K562 (cell line): ENCODE measurements around the gene SERPINE2. TPM values are rescaled to one million over a fixed set of nuclear protein-coding genes. Genes with fewer than 3 reads are reported as not detected.

Experiments
- MBD2 ChIP-seq: sonication (generic); IDR thresholded peaks from 2 replicates; pipeline ENCODE4 v1.6.1; 2016; ENCODE audit warnings: low read depth, borderline replicate concordance
- polyA plus RNA-seq, 8 experiments: library from polyadenylated mRNA; depleted of rRNA in 4 of 8; stranded (reverse) in 5 of 8; unstranded in 3 of 8; fragments of >200 nt; fragmentation: Nextera tagmentation in 2 of 8; fragmentation: Illumina TruSeq in 1 of 8; extraction: Ambion mirVana in 2 of 8; extraction: Trizol in 1 of 8; gene quantifications; 2 replicates each; pipeline versions ENCODE4 v1.2.1 to v1.2.3, GENCODE V29; 2011 to 2014; ENCODE audit warnings: inconsistent platforms in 1 of 8, missing spikeins in 1 of 8
- total RNA-seq, 7 experiments: library from RNA; depleted of rRNA in 6 of 7; stranded (reverse); fragments of >200 nt in 6 of 7; fragmentation: Illumina TruSeq in 2 of 7; extraction: Trizol in 2 of 7; gene quantifications; 2 replicates each; pipeline versions ENCODE4 v1.2.1 to v1.2.3, GENCODE V29; 2011 to 2021; ENCODE audit warnings: low replicate concordance in 1 of 7
- TF ChIP-seq, protein P1 (sequence below): fragments of 450-650 bp; IDR thresholded peaks from 2 replicates; pipeline ENCODE4 v1.6.1; 2016; ENCODE audit warnings: mild to moderate bottlenecking, moderate library complexity

Gene SERPINE2
- total and polyA plus RNA-seq, 9 of the 15 experiments (the other 6 are each of a cell fraction or from before 2014, with no cell fraction given) = 0.03 to 0.16 (median 0.13) TPM; not detected in 6

- TF ChIP-seq, protein P1, sequence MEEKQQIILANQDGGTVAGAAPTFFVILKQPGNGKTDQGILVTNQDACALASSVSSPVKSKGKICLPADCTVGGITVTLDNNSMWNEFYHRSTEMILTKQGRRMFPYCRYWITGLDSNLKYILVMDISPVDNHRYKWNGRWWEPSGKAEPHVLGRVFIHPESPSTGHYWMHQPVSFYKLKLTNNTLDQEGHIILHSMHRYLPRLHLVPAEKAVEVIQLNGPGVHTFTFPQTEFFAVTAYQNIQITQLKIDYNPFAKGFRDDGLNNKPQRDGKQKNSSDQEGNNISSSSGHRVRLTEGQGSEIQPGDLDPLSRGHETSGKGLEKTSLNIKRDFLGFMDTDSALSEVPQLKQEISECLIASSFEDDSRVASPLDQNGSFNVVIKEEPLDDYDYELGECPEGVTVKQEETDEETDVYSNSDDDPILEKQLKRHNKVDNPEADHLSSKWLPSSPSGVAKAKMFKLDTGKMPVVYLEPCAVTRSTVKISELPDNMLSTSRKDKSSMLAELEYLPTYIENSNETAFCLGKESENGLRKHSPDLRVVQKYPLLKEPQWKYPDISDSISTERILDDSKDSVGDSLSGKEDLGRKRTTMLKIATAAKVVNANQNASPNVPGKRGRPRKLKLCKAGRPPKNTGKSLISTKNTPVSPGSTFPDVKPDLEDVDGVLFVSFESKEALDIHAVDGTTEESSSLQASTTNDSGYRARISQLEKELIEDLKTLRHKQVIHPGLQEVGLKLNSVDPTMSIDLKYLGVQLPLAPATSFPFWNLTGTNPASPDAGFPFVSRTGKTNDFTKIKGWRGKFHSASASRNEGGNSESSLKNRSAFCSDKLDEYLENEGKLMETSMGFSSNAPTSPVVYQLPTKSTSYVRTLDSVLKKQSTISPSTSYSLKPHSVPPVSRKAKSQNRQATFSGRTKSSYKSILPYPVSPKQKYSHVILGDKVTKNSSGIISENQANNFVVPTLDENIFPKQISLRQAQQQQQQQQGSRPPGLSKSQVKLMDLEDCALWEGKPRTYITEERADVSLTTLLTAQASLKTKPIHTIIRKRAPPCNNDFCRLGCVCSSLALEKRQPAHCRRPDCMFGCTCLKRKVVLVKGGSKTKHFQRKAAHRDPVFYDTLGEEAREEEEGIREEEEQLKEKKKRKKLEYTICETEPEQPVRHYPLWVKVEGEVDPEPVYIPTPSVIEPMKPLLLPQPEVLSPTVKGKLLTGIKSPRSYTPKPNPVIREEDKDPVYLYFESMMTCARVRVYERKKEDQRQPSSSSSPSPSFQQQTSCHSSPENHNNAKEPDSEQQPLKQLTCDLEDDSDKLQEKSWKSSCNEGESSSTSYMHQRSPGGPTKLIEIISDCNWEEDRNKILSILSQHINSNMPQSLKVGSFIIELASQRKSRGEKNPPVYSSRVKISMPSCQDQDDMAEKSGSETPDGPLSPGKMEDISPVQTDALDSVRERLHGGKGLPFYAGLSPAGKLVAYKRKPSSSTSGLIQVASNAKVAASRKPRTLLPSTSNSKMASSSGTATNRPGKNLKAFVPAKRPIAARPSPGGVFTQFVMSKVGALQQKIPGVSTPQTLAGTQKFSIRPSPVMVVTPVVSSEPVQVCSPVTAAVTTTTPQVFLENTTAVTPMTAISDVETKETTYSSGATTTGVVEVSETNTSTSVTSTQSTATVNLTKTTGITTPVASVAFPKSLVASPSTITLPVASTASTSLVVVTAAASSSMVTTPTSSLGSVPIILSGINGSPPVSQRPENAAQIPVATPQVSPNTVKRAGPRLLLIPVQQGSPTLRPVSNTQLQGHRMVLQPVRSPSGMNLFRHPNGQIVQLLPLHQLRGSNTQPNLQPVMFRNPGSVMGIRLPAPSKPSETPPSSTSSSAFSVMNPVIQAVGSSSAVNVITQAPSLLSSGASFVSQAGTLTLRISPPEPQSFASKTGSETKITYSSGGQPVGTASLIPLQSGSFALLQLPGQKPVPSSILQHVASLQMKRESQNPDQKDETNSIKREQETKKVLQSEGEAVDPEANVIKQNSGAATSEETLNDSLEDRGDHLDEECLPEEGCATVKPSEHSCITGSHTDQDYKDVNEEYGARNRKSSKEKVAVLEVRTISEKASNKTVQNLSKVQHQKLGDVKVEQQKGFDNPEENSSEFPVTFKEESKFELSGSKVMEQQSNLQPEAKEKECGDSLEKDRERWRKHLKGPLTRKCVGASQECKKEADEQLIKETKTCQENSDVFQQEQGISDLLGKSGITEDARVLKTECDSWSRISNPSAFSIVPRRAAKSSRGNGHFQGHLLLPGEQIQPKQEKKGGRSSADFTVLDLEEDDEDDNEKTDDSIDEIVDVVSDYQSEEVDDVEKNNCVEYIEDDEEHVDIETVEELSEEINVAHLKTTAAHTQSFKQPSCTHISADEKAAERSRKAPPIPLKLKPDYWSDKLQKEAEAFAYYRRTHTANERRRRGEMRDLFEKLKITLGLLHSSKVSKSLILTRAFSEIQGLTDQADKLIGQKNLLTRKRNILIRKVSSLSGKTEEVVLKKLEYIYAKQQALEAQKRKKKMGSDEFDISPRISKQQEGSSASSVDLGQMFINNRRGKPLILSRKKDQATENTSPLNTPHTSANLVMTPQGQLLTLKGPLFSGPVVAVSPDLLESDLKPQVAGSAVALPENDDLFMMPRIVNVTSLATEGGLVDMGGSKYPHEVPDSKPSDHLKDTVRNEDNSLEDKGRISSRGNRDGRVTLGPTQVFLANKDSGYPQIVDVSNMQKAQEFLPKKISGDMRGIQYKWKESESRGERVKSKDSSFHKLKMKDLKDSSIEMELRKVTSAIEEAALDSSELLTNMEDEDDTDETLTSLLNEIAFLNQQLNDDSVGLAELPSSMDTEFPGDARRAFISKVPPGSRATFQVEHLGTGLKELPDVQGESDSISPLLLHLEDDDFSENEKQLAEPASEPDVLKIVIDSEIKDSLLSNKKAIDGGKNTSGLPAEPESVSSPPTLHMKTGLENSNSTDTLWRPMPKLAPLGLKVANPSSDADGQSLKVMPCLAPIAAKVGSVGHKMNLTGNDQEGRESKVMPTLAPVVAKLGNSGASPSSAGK = peak; percentile 81
- no peak for TF ChIP-seq MBD2
These were observed 91.3 kb downstream of the SERPINE2 start (continued) for GRCh38 chr2:223947711-223948205.
